Mammary epithelial cell (primary cell): ENCODE measurements around the gene TAF11L10.
"Not testable (repeated sequence)": the region's sequence is repeated elsewhere in the genome, so short reads cannot be mapped to it uniquely, and the experiment has no call there.

Source experiments
- CTCF ChIP-seq, 2 donors: IDR thresholded peaks in 1 of 2; conservative IDR thresholded peaks in 1 of 2; 2 replicates each; pipeline ENCODE4 v1.5.1; 2011 to 2012; ENCODE audit warnings: inconsistent platforms in 2 of 2, low read length in 2 of 2, mild to moderate bottlenecking in 2 of 2, control low read depth in 1 of 2, low read depth in 1 of 2; ENCODE audit not compliant: insufficient read depth in 1 of 2; ENCODE audit errors: extremely low read depth in 1 of 2
- EZH2 ChIP-seq: IDR thresholded peaks from 2 replicates; pipeline ENCODE4 v1.6.1; 2012; ENCODE audit warnings: low read length, inconsistent platforms, borderline replicate concordance

GRCh38 chr5:17597728-17598127 is at the start of gene TAF11L10:
- not testable (repeated sequence) for TF ChIP-seq CTCF (conservative IDR thresholded peaks at IDR 0.05 in 1 of 2, IDR thresholded peaks at IDR 0.05 in 1 of 2; ENCODE audit: extremely low read depth in 1 of 2, insufficient read depth in 1 of 2, low read depth in 1 of 2, low read length in 2 of 2); EZH2
